Liver (tissue), 9 donors: ENCODE measurements around the gene NT5DC1. TPM values are rescaled to one million over a fixed set of nuclear protein-coding genes. Genes with fewer than 3 reads are reported as not detected.

ENCODE experiments used
- DNase-seq: peaks from one replicate; pipeline ENCODE4 v3.0.0-alpha.2; 2017; ENCODE audit warnings: low spot score
- H3K27ac ChIP-seq, 2 donors: one replicate each; pipeline ENCODE4 v1.7.0; 2013; ENCODE audit warnings: inconsistent platforms in 2 of 2, low read length in 2 of 2, control low read depth in 1 of 2, low read depth in 1 of 2, mild to moderate bottlenecking in 1 of 2
- H3K27me3 ChIP-seq, 4 donors: one replicate each; pipeline versions ENCODE4 v1.6.1 to v1.7.0; 2013; ENCODE audit warnings: low read length in 3 of 4, inconsistent platforms in 1 of 4, mild to moderate bottlenecking in 1 of 4, moderate library complexity in 1 of 4; ENCODE audit not compliant: control insufficient read depth in 4 of 4, insufficient read depth in 4 of 4
- H3K36me3 ChIP-seq, 4 donors: one replicate each; pipeline versions ENCODE4 v1.6.1 to v1.7.0; 2013; ENCODE audit warnings: low read length in 3 of 4, mild to moderate bottlenecking in 3 of 4, low read depth in 1 of 4, moderate library complexity in 1 of 4; ENCODE audit not compliant: control insufficient read depth in 4 of 4, insufficient read depth in 3 of 4
- H3K4me1 ChIP-seq, 4 donors: one replicate each; pipeline versions ENCODE4 v1.6.1 to v1.7.0; 2013; ENCODE audit warnings: low read length in 3 of 4, mild to moderate bottlenecking in 3 of 4, moderate library complexity in 1 of 4; ENCODE audit not compliant: control insufficient read depth in 4 of 4, insufficient read depth in 4 of 4
- H3K4me3 ChIP-seq, 3 donors: one replicate each; pipeline versions ENCODE4 v1.6.1 to v1.7.0; 2013; ENCODE audit warnings: low read length in 3 of 3, control low read depth in 1 of 3, low read depth in 1 of 3, mild to moderate bottlenecking in 1 of 3
- H3K9ac ChIP-seq, 2 donors: one replicate each; pipeline ENCODE4 v1.7.0; 2013; ENCODE audit warnings: low read length in 2 of 2, mild to moderate bottlenecking in 2 of 2, moderate library complexity in 2 of 2, control low read depth in 1 of 2, low read depth in 1 of 2
- H3K9me3 ChIP-seq, 4 donors: one replicate each; pipeline versions ENCODE4 v1.6.1 to v1.7.0; 2013; ENCODE audit warnings: low read length in 3 of 4; ENCODE audit not compliant: control insufficient read depth in 4 of 4
- ATF3 ChIP-seq: IDR thresholded peaks from 2 replicates; pipeline ENCODE4 v1.6.1; 2016; ENCODE audit warnings: antibody characterized with exemption
- CTCF ChIP-seq: fragments of 150-350 bp; IDR thresholded peaks from 2 replicates; pipeline ENCODE4 v1.5.1; 2017; ENCODE audit warnings: improper control_type of control experiment, low read depth, low read length; ENCODE audit not compliant: missing input control
- EGR1 ChIP-seq, 2 donors: IDR thresholded peaks; 2 replicates each; pipeline ENCODE4 v1.6.1; 2016 to 2018; ENCODE audit warnings: antibody characterized with exemption in 2 of 2, low read depth in 2 of 2
- FOXA2 ChIP-seq: IDR thresholded peaks from 2 replicates; pipeline ENCODE4 v1.6.1; 2016; ENCODE audit warnings: antibody characterized with exemption
- HNF4A ChIP-seq, 2 donors: conservative IDR thresholded peaks; 2 replicates each; pipeline ENCODE4 v1.6.1; 2016; ENCODE audit warnings: antibody characterized with exemption in 2 of 2, mild to moderate bottlenecking in 2 of 2
- HNF4G ChIP-seq: IDR thresholded peaks from 2 replicates; pipeline ENCODE4 v1.6.1; 2016; ENCODE audit warnings: antibody characterized with exemption
- MAX ChIP-seq: IDR thresholded peaks from 2 replicates; pipeline ENCODE4 v1.6.1; 2016; ENCODE audit warnings: antibody characterized with exemption
- NR2F2 ChIP-seq: IDR thresholded peaks from 2 replicates; pipeline ENCODE4 v1.6.1; 2016; ENCODE audit warnings: antibody characterized with exemption
- RAD21 ChIP-seq, 2 donors: IDR thresholded peaks; 2 replicates each; pipeline ENCODE4 v1.6.1; 2016; ENCODE audit warnings: antibody characterized with exemption in 2 of 2, mild to moderate bottlenecking in 2 of 2
- RXRA ChIP-seq, 2 donors: IDR thresholded peaks; 2 replicates each; pipeline ENCODE4 v1.6.1; 2017 to 2018; ENCODE audit warnings: antibody characterized with exemption in 2 of 2, mild to moderate bottlenecking in 1 of 2
- SP1 ChIP-seq: IDR thresholded peaks from 2 replicates; pipeline ENCODE4 v1.6.1; 2018; ENCODE audit warnings: antibody characterized with exemption, mild to moderate bottlenecking
- TAF1 ChIP-seq: conservative IDR thresholded peaks from 2 replicates; pipeline ENCODE4 v1.6.1; 2016; ENCODE audit warnings: antibody characterized with exemption, mild to moderate bottlenecking
- YY1 ChIP-seq: IDR thresholded peaks from 2 replicates; pipeline ENCODE4 v1.6.1; 2016; ENCODE audit warnings: antibody characterized with exemption, mild to moderate bottlenecking
- ZBTB33 ChIP-seq: IDR thresholded peaks from 2 replicates; pipeline ENCODE4 v1.6.1; 2016; ENCODE audit warnings: antibody characterized with exemption
- WGBS: extraction: QIAGEN DNeasy Blood & Tissue Kit; methylation state at CpG from one replicate; pipeline ENCODE4 v1.1.7; 2013; 5-methylcytosine and 5-hydroxymethylcytosine counted together
- polyA plus RNA-seq, 2 donors: library from polyadenylated mRNA; stranded (reverse) in 1 of 2; unstranded in 1 of 2; fragments of 200-250 nt in 1 of 2; fragments of >200 nt in 1 of 2; fragmentation: Nextera tagmentation in 1 of 2; extraction: Ambion mirVana in 1 of 2; gene quantifications; one replicate each; pipeline versions ENCODE4 v1.2.1 to v1.2.3, GENCODE V29; 2013 to 2015
- total RNA-seq, 2 donors: library from RNA; depleted of rRNA; stranded (reverse); fragments of >200 nt; gene quantifications; one replicate each; pipeline ENCODE4 v1.2.3, GENCODE V29; 2014
- donor health status: healthy.
- donor health status: healthy.
- donor health status: healthy.
- donor health status: healthy.
- donor health status: healthy.

NT5DC1 gene
- total and polyA plus RNA-seq, 4 donors, result 10.4 to 31.4 (median 23.3) TPM

- Histone ChIP-seq H3K27ac (no peak overlapping the region), H3K9ac (no peak overlapping the region), H3K36me3 (peaks cover 0 to 5% (median 1%) of the 10 kb centered on the region in 4 donors), H3K4me1 (no peaks in the 10 kb centered on the region), H3K4me3 (no peak overlapping the region), H3K9me3 (no peaks in the 10 kb centered on the region), H3K27me3 (no peaks in the 10 kb centered on the region)
- no peak for DNase-seq
- 59% methylated on average over 3 of the region's 3 CpGs for WGBS
- TF ChIP-seq CTCF (peak; percentile 12), ATF3 (no peak), TAF1 (no peak), RAD21 (IDR thresholded peaks at IDR 0.05) (peak; percentile 64 to 66), NR2F2 (no peak), YY1 (no peak), RXRA (IDR thresholded peaks at IDR 0.05) (no peak)
These were observed 117.5 kb downstream of the NT5DC1 start for GRCh38 chr6:116218172-116218633.

- WGBS, result 96% methylated on average over 5 of the region's 5 CpGs
- no peak for DNase-seq
- TF ChIP-seq ZBTB33, result no peak
- no peak for TF ChIP-seq RAD21 (IDR thresholded peaks at IDR 0.05)
- no peak for TF ChIP-seq YY1
- no peak for TF ChIP-seq MAX
- no peak for TF ChIP-seq SP1
- TF ChIP-seq HNF4A (conservative IDR thresholded peaks at IDR 0.05), result no peak
- no peak for TF ChIP-seq HNF4G
- no peak for TF ChIP-seq ATF3
- no peak for TF ChIP-seq NR2F2
- TF ChIP-seq FOXA2, result no peak
- no peak for TF ChIP-seq EGR1 (IDR thresholded peaks at IDR 0.05; ENCODE audit: low read depth in 2 of 2)
- no peak for TF ChIP-seq RXRA (IDR thresholded peaks at IDR 0.05)
- TF ChIP-seq CTCF, result no peak
- Histone ChIP-seq H3K4me3 (no peak overlapping the region), H3K4me1 (no peaks in the 10 kb centered on the region), H3K9ac (no peak overlapping the region), H3K27ac (no peak overlapping the region), H3K9me3 (no peaks in the 10 kb centered on the region), H3K27me3 (no peaks in the 10 kb centered on the region), H3K36me3 (peaks cover 0 to 3% (median 1%) of the 10 kb centered on the region in 4 donors)
These were observed 118.2 kb downstream of the NT5DC1 start for GRCh38 chr6:116218866-116219265.
